Measurements from ENCODE around the gene FGF19.
"Not testable (repeated sequence)": the region's sequence is repeated elsewhere in the genome, so short reads cannot be mapped to it uniquely, and the experiment has no call there.

The FGF19 gene

DNA sequence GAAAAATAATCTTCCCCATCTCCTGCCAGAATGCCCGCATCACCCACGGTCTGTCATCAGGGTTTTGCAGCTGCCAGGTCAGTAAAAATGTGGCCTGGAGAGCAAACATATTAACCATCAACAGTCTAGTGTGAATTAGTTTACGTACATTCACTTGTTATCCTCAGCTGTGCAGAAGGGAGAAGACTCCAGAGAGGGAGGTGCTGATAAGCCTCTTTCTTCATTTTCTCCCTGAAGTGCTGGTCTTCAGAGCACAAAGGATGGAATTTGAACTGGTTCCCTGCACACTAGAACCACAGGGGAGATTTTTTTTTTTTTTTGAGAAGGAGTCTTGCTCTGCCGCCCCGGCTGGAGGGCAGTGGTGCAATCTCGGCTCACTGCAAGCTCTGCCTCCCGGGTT lies 8.2 kb downstream of the FGF19 start:
- no peak for DNase-seq

GRCh38 chr11:69694781-69695180 lies 9.0 kb downstream of the FGF19 start:
- DNase-seq: no peak

GRCh38 chr11:69692422-69692821 lies 11.4 kb downstream of the FGF19 start:
- no peak for DNase-seq

DNA sequence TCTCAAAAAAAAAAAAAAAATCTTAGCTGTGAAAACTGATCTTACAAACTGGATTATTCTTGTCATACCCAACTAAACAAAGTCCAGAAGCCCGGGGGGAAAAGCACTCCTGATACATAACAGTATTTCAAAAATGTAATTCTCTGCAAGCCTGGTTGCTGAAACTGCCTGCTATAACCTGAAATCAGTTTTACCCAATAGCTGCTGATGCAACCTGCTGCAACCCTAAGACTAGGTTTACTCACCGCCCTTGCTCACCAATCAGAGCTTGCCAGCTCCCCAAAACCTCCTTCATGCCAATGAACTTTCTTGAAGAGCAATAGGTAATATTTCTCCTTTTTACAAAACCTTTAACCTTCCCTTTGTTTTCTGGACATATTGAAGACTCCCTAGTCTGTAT lies 12.4 kb downstream of the FGF19 start:
- no peak for DNase-seq

GRCh38 chr11:69689484-69690319 lies 14.1 kb downstream of the FGF19 start:
- no peak for DNase-seq

- DNase-seq: not testable (repeated sequence)
These were observed 15.7 kb downstream of the FGF19 start for GRCh38 chr11:69687969-69688771.

GRCh38 chr11:69686856-69687255 lies 17.0 kb downstream of the FGF19 start:
- no peak for DNase-seq

- no peak for DNase-seq
These were observed 17.4 kb downstream of the FGF19 start for GRCh38 chr11:69686452-69686851.

DNA sequence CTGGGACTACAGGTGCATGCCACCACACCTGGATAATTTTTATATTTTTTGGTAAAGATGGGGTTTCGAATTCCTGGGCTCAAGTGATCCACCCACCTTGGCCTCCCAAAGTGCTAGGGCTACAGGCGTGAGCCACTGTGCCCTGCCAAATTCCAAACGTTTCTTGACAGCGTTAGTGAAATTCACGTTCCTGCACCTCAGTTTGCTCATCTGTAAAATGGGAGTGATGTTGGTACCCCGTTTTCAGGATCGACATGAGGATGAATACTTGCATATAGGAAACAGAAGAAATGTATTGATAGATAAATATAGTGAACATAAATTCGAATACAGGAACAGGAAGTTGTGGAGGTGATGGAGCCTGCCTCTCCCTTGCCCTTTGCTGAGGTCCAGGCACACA lies 18.5 kb downstream of the FGF19 start:
- no peak for DNase-seq

DNA sequence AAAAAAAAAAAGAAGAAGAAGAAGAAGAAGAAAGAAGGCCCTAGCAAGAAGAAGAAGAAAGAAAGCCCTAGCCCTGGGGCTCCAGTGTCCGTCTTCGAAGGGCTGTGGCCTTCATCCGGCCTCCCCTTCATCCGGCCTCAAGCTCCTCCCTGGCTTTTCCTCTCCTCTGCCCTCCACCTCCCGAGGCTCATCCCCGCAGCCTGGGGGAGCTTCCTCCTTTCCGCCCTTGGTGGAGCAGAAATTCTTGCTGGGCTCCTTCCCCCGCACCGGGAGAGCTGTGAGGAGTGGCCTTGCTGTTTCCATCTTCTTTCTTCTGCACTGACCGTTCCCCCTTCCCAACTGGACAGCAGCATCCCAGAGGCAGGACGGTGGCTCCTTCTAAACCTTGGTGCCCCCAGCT lies 19.2 kb downstream of the FGF19 start:
- DNase-seq: no peak

GRCh38 chr11:69683764-69684333 lies 20.0 kb downstream of the FGF19 start:
- no peak for DNase-seq

DNA sequence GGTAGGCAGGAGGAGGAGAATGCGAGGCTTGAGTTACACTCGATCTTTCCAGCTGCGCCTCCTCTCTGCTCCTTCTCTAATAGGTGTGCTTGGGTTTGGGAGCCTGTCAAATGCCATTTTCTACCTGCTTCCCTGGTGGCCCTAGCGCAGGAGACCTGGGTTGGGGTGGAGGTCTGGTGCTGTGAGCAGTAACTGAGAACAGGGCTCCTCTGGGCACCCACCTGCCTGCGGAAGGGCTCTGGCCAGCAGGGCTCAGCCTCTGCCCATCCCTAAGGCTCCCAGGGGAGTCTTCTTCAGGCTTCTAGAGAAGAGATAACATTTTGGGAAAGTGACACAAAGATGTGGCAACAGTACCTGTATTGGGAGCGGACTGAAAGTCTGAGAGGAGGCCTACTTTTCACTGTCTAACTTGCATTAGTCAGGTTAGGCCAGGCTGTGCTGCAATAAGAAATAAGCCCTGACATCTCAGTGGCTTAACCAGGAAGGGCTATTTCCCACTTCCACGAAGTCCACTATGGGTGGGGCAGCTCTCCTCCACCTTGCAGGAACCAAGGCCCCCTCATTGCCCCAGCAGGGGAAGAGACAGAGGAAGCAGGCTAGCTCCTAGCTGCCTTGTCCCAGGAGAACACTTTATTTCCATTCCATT lies 21.0 kb downstream of the FGF19 start:
- DNase-seq: no peak

DNA sequence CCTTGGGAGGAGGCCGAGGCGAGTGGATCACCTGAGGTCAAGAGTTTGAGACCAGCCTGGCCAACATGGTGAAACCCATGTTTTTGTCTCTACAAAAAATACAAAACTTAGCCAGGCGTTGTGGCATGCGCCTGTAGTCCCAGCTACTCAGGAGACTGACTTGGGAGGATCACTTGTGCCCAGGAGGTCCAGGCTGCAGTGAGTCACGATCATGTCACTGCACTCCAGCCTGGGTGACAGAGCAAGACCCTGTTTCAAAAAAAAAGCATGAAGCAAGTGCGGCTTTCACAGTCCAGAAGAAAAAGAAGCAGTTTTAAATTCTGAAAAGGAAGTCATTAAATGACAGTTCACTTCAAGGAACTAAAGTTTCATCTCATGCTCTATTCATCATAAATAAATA lies 21.6 kb downstream of the FGF19 start:
- DNase-seq: no peak

DNA sequence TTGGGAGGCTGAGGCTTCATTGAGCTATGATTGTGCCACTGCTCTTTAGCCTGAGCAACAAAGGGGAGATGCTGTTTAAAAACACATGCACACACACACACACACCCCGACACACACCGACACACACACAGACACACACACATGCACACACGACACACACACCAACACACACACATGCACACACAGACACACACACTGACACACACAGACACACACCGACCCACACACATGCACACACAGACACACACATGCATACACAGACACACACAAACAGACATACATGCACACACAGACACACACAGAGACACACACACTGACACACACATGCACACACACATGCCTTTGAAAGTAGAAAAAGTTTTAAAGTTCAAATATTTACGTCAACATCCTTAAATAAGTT lies 23.1 kb downstream of the FGF19 start:
- DNase-seq: no peak

GRCh38 chr11:69677749-69678148 lies 26.1 kb downstream of the FGF19 start:
- no peak for DNase-seq

DNA sequence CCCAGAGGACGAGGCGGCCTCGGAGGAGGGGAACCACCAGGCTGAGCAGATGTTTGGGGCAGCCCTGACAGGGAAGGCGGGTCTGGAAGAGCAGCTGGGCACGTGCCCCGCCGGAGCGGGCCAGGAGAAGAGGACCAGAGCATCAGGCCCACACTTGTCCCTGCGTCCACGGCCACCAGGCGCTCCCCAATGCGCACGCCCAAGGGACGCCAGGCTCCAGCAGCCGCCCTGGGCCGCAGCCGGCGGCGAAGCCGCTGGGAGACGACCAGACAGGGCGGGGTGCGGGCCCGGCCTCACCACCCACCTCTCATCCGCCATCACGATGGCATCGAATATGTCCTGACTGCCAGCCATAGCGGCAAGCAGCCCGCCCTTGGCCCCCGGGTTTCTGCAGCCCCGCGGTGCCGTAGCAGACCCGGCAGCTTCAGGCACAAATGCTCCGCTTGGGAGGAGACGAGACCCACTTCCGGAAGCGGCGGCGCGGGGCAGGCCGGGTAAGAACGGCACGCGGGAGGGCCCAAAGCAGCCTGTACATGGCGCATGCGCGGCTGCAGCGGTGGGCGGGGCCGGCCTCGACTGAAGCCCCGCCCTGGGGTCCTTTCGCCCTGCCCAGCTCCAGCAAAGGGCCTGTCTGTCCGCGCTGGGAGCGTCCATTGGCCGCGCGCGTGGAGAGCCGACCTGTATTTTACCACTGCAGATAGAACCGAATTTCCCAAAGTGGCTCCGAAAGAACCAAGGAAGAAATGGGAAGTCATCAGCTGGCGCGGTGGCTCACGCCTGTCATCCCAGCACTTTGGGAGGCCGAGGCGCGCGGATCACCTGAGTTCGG lies 28.7 kb downstream of the FGF19 start, which contains the start of gene LTO1:
TSS of gene LTO1 (minus strand) at position 468 of the 829 bp plus-strand sequence. CDS start at position 354, 114 bp downstream.
- DNase-seq: peak; percentile 98

DNA sequence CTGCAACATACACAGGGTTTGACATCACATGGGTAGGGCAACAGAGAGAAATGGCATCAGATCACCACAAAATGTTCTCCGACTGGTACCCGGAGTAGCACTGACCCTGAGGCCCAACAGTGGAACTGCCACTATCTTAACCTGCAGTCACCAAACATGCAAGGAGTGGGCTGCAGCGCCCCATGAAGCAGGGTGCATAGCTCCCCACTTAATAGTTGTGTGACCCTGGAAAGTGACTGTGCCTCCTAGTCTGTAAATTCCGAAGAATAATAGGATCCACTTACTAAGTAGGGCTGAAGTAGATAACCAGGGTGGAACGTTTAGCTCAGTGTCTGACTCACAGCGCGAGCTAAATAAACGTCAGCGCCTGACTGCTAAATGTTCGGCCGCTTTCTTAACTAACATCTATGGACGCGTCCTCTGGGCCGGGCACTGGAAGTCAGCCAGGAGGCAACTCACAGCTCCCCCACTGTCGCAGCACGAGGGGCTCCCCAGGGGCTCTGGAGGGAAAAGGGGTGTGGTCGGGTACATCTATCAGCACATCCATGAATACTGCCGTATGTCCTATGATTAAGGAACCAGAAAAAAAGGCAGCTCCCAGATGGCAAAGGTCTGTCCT lies 29.4 kb downstream of the FGF19 start:
- DNase-seq: no peak

DNA sequence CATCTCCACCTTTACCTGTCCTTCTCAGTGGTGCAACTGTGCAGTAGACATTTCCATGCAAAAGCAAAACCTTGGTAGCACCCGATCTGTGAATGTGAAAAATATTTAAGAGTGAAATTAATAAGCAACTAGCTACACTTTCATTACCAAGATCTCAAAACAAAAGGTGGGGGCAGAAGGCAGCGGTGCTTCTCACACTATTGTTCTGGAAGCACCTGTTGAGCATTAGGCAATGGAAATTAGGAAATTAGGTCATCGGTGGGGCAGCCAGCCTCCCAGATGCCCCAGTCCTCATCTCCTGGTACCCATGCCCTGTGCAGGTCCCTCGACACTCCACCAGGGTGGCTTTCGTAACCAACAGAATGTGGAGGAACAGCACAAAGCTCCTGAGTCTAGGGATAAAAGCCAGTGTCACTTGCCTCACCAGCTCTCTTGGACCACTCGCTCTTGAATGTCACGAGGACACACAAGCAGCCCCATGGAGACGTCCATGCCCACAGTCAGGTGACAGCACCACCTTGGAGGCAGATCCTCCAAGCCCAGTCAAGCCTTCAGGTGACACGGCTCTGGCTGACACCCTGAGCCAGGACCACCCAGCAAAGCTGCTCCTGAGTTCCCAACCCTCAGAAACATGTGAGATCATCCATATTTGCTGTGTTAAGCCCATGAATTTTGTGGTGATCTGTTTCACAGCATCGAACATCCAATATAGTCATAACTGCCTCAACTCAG lies 31.9 kb downstream of the FGF19 start:
- DNase-seq: no peak

- peak; percentile 95 for DNase-seq
These were observed 33.5 kb downstream of the FGF19 start for GRCh38 chr11:69670158-69670845.

DNA sequence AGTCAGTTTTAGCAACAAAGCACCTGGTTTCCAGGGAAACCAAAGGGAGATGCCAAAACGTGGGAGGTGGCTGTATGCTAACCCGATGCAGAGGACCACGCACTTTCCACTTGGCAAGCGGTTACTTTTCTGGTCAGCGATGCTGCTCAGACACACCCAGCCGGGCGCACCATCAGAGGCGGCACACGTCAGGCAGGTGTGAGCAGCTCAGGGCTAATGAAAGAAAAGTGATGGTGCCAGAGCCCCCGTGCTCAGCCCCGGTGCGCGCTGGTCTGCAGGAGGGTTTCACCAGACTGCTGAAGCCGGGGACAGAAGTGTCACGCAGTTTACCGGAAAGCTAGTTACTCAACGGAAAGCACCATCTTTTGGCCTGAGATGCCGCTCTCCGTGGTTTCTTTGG lies 34.3 kb downstream of the FGF19 start:
- no peak for DNase-seq
